ENCODE results near the gene ACOT11.

DNA sequence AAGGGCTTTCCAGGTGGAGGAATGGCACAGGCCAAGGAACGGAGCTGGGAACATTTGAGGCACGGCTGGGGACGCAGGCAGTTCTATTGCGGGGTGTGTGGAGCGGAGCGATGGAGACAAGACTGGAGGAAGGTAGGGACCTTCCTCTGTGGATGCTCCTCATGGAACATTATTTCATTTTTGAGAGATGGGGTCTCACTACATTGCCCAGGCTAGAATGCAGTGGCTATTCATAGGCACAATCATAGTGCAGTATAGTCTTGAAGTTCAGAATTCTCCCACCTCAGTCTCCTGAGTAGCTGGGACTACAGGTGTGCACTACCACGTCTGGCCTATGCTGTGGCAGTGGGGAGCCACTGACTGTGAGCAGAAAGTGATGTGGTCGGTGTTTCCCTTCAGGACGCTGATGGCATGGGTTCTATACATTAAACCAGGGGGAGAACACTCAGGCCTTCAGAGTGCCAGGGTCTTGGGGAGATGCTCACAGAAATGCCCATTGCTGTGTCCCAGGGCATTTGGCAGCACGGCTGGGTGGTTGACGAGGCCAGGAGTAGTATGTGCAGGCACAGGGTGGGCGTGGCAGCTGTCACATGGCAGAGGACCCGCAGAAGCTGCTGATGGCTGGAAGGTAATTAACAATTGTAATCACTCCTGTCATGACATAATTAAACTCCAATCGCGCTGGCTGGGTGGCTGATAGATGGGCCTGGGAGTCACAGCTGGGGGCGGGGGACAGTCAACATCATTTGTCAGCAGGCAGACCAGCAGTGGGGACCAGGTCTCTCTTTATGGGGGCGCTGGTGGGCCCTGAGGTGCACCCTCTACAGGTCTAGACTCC is 40.8 kb upstream of the ACOT11 start:
- TF ChIP-seq, protein P1, sequence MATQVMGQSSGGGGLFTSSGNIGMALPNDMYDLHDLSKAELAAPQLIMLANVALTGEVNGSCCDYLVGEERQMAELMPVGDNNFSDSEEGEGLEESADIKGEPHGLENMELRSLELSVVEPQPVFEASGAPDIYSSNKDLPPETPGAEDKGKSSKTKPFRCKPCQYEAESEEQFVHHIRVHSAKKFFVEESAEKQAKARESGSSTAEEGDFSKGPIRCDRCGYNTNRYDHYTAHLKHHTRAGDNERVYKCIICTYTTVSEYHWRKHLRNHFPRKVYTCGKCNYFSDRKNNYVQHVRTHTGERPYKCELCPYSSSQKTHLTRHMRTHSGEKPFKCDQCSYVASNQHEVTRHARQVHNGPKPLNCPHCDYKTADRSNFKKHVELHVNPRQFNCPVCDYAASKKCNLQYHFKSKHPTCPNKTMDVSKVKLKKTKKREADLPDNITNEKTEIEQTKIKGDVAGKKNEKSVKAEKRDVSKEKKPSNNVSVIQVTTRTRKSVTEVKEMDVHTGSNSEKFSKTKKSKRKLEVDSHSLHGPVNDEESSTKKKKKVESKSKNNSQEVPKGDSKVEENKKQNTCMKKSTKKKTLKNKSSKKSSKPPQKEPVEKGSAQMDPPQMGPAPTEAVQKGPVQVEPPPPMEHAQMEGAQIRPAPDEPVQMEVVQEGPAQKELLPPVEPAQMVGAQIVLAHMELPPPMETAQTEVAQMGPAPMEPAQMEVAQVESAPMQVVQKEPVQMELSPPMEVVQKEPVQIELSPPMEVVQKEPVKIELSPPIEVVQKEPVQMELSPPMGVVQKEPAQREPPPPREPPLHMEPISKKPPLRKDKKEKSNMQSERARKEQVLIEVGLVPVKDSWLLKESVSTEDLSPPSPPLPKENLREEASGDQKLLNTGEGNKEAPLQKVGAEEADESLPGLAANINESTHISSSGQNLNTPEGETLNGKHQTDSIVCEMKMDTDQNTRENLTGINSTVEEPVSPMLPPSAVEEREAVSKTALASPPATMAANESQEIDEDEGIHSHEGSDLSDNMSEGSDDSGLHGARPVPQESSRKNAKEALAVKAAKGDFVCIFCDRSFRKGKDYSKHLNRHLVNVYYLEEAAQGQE (IDR thresholded peaks at IDR 0.05; ENCODE audit: borderline replicate concordance): no peak
- TF ChIP-seq, protein P2, sequence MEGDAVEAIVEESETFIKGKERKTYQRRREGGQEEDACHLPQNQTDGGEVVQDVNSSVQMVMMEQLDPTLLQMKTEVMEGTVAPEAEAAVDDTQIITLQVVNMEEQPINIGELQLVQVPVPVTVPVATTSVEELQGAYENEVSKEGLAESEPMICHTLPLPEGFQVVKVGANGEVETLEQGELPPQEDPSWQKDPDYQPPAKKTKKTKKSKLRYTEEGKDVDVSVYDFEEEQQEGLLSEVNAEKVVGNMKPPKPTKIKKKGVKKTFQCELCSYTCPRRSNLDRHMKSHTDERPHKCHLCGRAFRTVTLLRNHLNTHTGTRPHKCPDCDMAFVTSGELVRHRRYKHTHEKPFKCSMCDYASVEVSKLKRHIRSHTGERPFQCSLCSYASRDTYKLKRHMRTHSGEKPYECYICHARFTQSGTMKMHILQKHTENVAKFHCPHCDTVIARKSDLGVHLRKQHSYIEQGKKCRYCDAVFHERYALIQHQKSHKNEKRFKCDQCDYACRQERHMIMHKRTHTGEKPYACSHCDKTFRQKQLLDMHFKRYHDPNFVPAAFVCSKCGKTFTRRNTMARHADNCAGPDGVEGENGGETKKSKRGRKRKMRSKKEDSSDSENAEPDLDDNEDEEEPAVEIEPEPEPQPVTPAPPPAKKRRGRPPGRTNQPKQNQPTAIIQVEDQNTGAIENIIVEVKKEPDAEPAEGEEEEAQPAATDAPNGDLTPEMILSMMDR (IDR thresholded peaks at IDR 0.05; ENCODE audit: poor library complexity, severe bottlenecking): no peak
- TF ChIP-seq EZH2 (IDR thresholded peaks at IDR 0.05; ENCODE audit: borderline replicate concordance, insufficient read depth, low read length, poor library complexity, severe bottlenecking) (no peak), RAD21 (conservative IDR thresholded peaks at IDR 0.05) (no peak), MXI1 (conservative IDR thresholded peaks at IDR 0.05; ENCODE audit: poor library complexity, severe bottlenecking) (no peak)

All from neural cell (in vitro differentiated cells).